Measurements from ENCODE around the gene NLRP4.

Gene NLRP4

DNA sequence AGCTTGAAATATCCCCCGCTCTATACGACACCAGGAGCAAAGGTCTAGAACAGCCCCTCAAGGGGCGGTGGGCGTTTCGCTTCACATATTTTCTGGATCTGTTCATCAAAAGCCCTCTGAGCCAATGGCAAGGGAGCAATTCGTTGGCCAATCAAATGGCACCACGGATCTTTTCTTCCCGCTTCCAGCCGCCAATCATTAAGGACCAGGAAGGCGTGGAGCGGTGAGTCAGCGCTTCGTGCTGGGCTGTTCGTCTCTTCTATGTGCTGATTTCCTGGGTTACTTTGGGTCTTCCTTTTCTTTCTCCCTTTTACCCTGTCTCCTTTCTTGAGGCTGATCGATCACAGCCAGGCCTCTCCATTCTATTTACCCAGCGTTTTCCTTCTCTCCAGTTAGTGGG, at the start of gene NLRP4:
TSS of gene NLRP4 (plus strand) at position 201 of the 400 bp plus-strand sequence. CDS start 15,541 bp downstream, outside the sequence.
- DNase-seq = no peak

GRCh38 chr19:55795021-55795420, 41.3 kb upstream of the NLRP4 start:
- DNase-seq = no peak

GRCh38 chr19:55801416-55801815, 34.9 kb upstream of the NLRP4 start:
- no peak for DNase-seq

DNA sequence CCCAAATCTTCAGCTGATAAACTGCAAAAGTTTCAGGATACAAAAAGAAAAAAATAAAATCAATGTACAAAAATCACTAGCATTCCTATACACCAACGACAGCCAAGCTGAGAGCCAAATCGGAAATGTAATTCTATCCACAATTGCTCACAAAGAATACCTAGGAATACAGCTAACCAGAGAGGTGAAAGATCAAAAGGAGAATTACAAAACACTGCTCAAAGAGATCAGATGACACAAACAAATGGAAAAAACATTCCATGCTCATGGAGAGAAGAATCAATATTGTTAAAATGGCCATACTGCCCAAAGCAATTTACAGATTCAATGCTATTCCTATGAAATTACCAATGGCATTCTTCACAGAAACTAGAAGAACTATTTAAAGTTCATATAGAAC, 34.1 kb upstream of the NLRP4 start:
- no peak for DNase-seq

- DNase-seq = peak; percentile 47
Measured at GRCh38 chr19:55809381-55810058, 26.8 kb upstream of the NLRP4 start.

DNA sequence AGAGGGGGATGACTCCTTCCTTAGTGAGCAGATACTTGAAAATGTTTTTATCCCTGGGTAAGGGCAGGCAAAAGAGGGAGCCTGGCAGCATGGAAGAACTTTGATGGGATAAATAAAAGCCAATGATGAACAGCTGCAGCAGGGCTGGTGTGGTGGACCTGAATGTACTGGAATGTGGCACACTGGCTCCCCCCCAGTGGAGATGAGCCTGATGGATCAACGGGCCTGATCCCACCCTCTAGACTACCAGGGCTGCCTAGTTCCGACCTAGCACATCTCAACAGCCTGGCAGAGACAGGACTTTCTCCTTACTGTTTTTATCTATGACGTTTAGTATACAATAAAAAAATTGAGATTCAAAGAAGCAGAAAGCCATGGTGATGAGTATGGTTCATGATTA, 25.0 kb upstream of the NLRP4 start:
- DNase-seq = no peak

DNA sequence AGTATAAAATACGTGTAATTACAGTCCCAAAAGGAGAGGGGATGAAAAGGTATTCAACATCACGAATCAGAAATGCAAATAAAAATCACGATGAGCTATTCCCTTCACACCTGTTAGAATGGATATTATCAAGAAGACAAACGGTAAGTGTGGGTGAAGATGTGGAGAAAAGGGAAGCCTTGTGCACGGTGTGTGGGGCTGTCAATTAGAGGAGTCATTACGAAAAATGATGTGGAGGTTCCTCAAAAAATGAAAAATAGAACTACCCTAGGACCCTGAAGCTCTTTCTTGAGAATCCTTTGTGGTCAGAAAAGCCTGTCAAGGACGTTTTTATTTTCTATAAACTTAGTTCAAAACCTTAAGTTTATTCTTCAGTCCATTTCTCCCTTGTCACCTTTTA, 23.9 kb upstream of the NLRP4 start:
- no peak for DNase-seq

GRCh38 chr19:55813906-55814305, 22.4 kb upstream of the NLRP4 start:
- no peak for DNase-seq

GRCh38 chr19:55820037-55820436, 16.3 kb upstream of the NLRP4 start:
- DNase-seq = no peak

- no peak for DNase-seq
Measured at GRCh38 chr19:55830656-55831055, 5.7 kb upstream of the NLRP4 start.

GRCh38 chr19:55831846-55832245, 4.5 kb upstream of the NLRP4 start, which contains the start of gene NLRP11:
Gene NLRP11 (minus strand): TSS chr19:55831999. CDS start chr19:55818174, 13,825 bp downstream.
- no peak for DNase-seq

GRCh38 chr19:55832676-55833075, 3.7 kb upstream of the NLRP4 start:
- no peak for DNase-seq

DNA sequence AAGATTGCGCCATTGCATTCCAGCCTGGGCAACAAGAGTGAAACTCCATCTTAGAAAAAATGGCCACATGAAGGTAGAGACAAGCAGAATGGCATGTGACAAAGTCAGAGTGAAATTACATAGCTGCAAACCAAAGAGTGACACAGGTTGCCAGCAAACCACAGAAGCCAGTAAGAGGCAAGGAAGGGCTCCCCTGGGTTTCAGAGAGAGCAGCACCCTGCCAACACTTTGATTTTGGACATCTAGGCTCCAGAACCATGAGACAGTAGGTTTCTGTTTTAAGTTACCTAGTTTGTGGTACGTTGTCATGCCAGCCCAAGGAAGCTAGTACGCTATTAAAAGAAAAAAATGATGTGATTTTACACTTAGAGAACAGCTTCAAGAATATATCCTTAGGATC, 1.9 kb downstream of the NLRP4 start:
- no peak for DNase-seq

DNA sequence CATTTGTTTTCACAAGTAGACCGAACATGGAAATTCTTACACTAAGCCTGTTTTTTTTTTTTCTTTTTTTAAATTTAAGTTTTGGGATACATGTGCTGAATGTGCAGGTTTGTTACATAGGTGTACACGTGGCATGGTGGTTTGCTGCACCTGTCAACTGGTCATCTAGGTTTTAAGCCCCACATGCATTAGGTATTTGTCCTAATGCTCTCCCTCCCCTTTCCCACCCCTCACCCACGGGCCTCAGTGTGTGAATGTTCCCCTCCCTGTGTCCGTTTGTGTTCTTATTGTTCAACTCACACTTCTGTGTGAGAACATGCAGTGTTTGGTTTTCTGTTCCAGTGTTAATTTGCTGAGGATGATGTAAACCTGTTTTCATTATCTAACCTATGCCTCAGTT, 2.6 kb downstream of the NLRP4 start:
- DNase-seq = no peak

- DNase-seq = no peak
Measured at GRCh38 chr19:55855160-55855559, 18.8 kb downstream of the NLRP4 start.

- peak; percentile 1 for DNase-seq
Measured at GRCh38 chr19:55857149-55857548, 20.8 kb downstream of the NLRP4 start.

GRCh38 chr19:55857974-55858373, 21.6 kb downstream of the NLRP4 start:
- DNase-seq = no peak

- no peak for DNase-seq
Measured at GRCh38 chr19:55858401-55858800, 22.1 kb downstream of the NLRP4 start.

GRCh38 chr19:55858969-55859368, 22.6 kb downstream of the NLRP4 start:
- no peak for DNase-seq

DNA sequence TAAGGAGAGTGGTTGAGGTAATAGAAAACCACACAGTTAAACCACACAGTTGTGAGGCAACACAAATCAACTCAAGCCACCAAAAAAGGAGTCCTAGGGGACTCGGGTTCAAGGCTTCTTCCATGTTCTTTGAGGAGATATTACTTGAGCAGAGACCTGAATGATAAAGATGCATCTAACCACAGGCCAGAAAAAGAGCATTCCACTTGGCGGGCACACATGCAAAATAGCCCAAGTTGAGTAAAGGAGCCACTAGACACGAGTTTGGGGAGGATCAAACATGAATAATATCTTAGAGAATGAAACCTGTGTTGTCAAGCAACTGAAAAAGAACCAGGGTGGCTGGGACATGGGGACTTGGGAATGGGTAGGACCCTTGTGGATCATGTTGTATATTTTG, 30.2 kb downstream of the NLRP4 start:
- no peak for DNase-seq

GRCh38 chr19:55867101-55867500, 30.8 kb downstream of the NLRP4 start:
- no peak for DNase-seq

DNA sequence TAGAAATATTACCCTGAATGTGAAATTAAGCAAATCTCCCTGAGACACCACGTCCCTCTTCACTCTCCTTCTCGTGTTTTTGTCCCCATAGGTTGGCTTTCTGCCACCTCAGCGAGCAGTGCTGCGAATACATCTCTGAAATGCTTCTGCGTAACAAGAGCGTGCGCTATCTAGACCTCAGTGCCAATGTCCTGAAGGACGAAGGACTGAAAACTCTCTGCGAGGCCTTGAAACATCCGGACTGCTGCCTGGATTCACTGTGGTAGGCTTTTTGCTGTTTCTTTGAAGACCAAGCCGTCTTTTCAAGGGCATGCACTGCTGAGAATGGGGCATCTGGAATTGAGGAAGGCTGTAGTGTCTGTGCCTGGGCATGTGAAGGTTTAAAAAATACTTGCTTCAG, 34.4 kb downstream of the NLRP4 start:
- DNase-seq = no peak

DNA sequence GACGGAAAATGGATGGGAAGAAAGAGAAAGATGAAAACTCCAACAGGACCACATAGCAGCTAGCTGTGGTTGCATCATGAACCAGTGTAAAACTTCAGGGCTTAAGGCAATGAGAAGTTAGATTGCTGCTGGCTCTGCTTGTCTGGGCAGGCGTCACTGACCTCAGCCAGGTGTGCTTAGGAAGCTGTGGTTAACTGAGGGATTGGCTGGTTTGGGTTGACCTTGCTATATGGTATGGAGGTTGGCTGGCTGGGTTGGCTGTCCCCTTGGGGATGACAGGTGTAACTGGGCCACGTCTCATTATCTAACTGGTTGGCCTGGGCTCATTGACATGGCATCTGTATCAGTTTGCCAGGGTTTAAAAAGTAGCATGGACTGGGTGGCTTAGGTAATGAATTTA, 40.9 kb downstream of the NLRP4 start:
- no peak for DNase-seq

DNA sequence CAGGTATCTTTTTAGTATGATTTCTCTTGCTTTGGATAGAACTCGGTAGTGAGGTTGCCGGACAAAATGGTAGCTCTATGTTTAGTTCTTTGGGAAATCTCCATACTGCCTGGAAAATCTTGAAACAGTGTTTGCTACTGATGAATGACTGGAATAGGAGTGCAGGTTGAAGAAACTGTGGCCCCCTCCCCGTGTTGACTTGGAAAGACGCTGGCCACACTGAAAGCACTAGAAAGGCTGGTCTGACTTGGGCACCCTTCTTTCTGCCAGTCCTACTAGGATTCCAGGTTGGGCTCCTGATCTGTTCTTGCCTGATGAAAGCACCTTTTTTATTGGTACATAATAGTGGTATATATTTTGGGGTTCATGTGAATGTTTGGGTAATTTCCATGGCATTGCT, 46.3 kb downstream of the NLRP4 start:
- DNase-seq = no peak

- no peak for DNase-seq
Measured at GRCh38 chr19:55898911-55899310, 62.6 kb downstream of the NLRP4 start.
